Embryonic facial prominence (tissue), 1 donor: Measurements from ENCODE around the gene PLXNA1.

ENCODE experiments used
- DNase-seq: peaks from one replicate; pipeline ENCODE4 v3.0.0-alpha.2; 2016; ENCODE audit errors: extremely low spot score

Gene PLXNA1

DNA sequence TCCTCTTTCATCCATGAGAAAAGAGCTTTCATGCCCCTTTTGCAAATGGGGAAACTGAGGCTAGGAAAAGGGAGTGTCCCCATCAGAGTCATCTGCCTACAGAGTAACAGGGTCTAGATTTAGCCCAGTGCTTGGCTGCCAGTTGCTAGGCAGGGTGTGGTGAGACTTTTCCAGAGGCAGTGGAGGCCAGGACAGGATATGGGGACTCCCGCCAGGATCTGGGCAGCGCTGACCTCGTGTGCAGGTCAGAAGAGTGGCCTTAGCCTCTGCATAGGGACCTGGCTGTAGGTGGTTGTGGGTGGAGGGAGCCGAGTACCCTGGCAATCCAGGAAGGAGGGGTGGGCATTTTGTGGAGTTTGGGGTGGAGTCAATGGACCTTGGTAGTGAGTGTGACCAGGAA, 4.2 kb downstream of the PLXNA1 start:
- no peak for DNase-seq

DNA sequence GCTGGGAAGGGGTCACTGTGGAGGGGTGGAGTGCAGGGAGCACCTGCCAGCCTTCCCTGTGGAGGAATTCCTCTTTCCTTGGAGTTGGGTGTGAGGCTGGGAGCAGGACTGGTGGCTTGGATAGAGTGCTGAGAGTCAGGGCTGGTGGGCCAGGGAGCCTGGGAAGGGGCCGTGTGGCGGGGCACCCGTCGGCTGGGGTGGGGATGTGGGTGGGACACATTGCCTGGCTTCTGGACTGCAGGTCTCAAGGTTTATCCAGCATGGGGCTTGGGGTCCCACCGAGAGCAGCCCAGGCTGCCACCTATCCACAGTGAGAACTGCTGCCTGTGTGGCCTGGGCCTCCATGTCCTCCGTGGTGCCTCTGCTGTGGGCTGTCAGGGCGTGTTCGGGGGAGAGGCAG, 4.7 kb downstream of the PLXNA1 start:
- DNase-seq = no peak

DNA sequence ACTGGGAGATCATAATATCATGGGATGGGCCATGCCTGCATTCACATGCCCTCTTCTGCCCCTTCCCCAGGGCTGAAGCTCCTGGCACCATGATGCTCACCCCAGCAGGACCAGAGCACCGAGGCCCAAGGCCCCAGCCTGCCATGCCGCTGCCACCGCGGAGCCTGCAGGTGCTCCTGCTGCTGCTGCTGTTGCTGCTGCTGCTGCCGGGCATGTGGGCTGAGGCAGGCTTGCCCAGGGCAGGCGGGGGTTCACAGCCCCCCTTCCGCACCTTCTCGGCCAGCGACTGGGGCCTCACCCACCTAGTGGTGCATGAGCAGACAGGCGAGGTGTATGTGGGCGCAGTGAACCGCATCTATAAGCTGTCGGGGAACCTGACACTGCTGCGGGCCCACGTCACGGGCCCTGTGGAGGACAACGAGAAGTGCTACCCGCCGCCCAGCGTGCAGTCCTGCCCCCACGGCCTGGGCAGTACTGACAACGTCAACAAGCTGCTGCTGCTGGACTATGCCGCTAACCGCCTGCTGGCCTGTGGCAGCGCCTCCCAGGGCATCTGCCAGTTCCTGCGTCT, 5.6 kb downstream of the PLXNA1 start:
- DNase-seq = no peak

DNA sequence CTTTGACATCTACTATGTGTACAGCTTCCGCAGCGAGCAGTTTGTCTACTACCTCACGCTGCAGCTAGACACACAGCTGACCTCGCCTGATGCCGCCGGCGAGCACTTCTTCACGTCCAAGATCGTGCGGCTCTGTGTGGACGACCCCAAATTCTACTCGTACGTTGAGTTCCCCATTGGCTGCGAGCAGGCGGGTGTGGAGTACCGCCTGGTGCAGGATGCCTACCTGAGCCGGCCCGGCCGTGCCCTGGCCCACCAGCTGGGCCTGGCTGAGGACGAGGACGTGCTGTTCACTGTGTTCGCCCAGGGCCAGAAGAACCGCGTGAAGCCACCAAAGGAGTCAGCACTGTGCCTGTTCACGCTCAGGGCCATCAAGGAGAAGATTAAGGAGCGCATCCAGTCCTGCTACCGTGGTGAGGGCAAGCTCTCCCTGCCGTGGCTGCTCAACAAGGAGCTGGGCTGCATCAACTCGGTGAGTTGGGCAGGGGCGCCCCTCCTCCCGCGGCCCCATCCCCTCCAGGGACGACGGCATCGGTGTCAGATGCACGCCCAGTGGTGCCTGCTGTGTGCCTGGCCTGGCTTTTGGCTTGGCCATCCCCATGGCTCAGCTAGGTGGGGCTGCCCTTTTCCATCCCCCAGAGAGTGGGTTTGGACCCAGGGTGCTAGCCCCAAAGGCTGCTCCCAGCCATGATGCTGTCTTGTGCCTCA, 6.6 kb downstream of the PLXNA1 start:
- DNase-seq = no peak

DNA sequence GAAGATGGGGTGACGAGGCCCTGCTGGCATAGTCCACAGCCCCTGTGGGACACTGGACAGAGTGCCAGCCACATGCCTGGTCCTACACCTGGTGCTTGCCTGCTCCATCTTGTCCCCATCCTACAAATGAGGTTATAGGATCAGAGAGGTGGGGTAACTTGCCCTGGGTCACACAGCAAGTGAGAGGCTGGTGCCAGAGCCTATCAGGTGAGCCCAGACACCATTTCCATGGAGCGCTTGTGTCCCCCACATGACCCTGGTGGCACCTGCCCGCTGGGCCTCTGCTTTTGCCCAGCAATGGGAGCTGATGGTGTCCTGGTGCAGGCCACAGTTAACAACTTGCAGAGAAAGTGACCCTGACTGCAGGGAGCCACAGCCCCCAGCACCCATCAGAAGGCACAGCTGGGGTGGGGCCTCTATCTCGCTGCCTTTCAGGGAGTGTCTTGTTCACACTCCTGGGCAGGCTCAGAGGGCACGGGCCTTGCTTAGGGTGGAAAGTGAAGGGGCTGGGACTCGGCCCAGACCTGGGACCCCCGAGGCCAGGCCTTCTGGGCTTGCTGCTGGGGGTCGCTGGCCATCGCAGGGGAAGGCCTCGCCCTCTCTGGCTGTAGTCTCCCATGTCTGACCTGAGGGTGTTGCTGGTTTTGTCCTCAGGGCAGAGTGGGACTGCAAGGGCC, 7.2 kb downstream of the PLXNA1 start:
- DNase-seq = no peak

DNA sequence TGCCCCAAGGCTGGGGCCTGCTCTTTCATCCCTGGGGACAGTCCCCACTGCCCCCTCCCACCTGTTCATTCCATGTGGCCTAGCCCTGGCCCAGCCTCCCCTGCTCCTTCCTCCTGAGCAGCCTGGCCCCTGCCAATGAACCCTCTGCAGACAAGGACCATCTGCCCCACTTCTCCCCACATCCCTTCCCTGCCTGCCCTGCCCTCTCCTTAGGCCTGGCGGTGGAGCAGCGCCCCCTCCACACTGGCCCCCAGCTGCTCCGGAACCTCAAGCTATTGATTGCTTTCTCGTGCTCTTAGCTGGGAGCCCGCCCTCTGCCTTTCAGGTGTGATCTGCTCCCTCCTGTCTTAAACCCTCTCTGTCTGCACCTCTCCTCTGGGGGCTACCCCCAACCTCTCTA, 8.0 kb downstream of the PLXNA1 start:
- no peak for DNase-seq

DNA sequence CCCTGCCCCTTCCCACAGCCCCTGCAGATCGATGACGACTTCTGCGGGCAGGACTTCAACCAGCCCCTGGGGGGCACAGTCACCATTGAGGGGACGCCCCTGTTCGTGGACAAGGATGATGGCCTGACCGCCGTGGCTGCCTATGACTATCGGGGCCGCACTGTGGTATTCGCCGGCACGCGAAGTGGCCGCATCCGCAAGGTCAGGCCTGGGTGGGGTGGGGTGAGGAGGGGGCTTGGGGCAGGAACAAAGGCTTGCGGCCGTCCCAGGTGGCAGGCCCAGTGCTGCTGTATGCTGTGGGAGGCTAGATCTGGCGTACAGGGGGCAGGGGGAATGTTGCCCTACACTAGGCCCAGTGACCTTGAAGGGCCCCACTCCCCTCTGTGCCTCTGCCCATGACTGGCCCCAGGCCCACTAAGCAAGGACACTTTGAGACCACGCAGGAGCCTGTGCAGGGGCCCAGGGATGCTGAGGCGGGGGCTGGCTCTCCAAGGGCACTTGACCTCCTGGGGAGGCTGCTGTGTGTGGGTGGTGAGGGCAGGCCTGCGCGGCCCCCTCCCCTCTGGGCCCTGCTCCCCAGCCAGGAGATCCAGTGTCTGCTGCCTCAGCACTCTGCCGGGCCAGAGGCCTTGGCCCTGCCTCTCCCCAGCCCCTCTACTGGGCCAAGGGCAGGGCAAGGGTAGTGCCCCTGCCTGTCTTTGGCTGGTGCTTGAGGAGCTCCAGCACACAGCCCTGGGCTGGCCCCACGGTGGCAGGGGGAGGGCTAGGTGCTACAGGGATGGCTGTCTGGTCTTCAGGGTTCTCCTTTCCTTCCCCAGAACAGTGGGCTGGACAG, 8.7 kb downstream of the PLXNA1 start:
- no peak for DNase-seq

DNA sequence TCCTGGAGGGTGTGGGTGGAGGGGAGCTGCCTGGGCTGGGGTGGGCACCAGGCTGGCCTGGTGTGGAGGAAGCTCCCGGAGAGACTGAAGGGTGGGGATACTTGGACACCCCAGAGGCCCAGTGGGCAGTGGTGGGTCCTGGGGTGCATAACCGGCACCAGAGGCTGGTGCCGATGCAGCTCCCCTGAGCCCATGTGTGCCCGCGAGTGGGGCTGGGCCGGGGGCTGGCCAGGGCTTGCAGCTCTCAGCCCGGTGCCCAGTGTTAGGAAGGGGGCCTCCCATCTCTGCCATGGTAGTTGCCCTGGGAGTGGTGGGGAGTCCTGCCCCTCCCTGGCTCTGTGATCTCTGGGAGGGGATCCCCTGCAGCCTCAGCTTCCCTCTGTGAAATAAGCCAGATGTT, 9.3 kb downstream of the PLXNA1 start:
- DNase-seq = no peak

DNA sequence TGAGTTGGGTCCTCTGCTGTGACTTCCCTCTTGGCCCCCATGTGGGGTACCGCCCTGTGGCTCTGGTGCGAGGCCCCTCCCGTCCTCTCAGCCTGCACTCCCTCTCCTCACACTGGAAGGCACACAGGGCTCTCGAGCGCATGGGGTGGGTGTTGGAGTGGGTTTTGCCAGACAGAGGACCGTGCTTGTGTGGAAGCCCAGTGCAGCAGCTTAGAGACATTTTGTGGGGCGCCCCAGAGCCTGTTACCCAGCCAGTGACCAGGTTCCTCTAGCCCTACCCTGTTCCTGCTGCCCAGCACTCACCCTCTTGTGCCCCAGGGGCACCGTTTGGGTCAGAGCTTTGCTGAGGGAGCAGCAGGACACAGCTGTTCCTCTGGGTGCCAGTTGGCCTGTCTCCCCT, 9.9 kb downstream of the PLXNA1 start:
- DNase-seq = no peak

DNA sequence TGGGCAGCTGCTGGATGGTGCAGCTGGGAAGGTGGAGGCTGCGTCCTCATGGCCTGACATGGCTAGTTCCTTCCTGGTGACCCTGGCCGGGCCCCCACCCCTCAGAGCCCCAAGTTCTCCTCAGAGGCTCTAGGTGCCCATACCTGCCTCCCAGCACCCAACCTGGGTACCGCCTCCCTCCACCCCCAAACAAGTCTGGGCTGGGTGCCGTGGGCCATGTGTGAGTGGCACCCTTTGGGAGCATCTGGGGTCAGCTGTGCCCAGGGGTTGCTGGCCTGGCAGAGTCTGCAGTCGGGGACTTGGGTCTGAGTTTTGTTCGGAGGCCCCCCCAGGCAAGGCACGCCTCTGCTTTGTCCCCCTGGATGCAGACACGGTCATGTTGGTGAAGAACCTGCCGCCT, 10.5 kb downstream of the PLXNA1 start:
- no peak for DNase-seq

DNA sequence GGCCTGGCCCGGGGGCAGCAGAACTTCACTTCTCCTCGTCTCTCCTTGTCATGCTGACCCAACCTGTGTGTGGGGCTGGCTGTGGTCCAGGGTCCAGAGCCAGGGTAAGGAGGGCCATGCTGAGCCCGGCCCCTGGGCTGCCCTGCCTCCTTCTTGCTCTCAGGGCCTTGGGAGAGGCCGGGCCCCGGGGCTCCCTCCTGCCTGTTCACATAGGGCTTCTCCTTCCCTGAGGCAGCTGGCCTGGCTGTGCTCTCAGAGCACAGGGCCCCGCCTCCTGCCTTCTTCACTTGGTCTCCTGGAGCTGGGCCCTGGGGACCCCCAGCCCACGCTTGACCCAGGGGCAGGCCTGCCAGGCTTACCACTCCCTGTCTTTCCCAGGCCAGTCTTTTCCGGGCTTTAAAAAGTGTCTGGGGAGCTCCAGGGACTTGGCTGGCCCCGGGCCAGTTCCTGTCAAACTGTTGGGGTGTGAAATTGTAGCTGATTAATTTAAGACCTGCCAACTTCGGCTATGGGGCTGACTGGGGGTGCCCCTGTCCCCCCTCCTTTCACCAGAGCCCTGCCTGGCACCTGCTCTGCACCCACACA, 11.8 kb downstream of the PLXNA1 start:
- no peak for DNase-seq

DNA sequence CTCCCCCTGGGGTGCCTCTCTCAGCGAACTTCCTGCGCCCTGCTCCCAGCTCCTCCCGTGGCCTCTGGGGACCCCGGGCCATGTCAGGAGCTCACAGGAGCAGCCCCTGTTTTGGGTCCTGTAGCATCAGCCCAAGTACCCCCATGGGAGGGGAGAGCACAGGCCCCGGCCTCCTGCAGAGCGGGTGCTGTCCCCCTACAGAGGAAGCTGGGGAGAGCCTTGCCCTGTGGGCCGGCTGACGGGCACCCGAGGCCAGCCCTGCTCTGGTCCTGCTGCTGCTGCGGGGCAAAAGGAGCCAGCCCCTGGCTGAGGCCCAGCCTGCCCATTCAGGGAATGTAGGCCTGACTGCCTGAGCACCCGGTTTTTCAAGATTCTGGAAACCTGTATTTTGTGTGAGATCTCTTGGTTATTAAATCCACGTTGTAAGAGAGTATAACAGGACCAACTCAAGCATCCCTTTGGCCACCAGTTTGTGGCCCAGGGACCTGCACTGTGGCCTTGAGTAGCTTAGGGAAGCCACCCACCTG, 12.4 kb downstream of the PLXNA1 start:
- DNase-seq = no peak

DNA sequence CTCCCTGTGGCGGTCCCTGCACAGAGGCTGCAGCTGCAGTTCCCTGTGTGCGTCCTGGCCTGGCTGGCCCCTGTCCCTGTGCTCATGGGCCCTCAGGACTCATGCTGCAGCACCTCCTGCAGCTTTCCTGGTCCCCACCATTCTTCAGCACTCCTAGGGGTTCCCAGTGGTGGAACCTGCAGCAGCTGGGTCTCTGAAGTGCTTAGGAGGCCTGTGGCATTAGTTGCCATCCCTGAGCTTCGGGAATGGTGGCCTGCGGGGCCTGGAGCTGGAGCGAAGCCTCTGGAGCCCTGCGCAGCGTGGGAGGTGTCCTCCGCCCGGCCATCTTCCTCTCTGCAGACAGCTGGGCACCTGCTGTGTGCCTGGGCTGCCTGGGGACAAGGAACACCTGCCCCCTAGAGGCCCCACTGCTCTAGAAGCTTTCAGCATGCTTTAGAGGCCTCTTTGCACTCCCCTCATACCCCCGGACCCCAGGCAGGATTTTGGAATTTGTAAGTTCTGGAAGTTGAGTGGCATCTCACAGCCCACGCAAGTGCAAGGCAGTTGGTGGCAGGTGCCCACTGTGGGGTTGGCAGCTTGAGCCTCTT, 13.1 kb downstream of the PLXNA1 start:
- no peak for DNase-seq

DNA sequence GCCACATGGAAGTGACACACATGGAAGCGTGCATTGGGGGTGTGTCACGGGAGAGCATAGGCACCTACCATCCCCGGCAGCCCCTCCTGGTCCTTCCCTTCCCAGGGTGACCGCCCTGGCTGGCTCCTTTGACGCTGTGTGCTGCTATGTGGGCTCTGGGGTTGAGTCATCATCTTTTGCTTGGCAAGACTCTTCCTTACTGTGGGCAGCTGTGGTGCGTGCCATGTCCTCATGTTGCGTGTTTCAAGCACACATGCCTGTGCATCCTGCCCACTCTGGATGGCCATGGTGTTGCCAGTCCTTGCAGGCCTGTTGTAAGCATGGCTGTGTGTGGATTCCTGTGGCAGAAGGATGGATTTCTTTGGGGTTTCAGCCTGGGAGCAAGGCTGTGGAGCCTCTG, 14.0 kb downstream of the PLXNA1 start:
- DNase-seq = no peak

DNA sequence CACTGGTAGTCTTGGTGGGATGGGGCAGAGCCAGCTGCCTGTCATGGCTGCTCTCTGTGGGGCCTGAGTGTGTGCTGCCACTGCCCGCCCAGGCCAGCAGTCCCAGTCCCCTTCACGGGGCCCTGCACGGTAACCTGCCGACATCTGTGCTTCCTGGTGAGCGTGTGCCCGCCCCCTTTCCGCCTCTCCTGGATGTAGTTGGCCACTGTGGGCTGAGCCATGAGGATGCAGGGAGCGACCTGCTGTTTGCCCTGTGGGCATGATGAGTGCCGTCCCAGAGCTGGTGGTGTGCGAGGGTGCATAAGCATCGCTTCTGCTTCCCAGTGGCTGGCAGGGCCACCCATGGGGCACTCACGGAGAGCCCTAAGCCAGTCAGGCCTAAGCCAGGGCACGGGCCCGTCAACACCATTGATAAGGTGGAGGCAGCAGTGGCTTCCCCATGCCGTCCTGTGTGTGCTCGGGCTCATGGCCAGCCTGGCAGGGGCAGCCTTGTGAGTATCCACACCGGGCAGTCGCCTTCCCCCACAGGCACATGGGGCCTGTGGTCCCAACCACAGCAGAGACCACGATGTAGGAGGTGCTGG, 14.6 kb downstream of the PLXNA1 start:
- no peak for DNase-seq

DNA sequence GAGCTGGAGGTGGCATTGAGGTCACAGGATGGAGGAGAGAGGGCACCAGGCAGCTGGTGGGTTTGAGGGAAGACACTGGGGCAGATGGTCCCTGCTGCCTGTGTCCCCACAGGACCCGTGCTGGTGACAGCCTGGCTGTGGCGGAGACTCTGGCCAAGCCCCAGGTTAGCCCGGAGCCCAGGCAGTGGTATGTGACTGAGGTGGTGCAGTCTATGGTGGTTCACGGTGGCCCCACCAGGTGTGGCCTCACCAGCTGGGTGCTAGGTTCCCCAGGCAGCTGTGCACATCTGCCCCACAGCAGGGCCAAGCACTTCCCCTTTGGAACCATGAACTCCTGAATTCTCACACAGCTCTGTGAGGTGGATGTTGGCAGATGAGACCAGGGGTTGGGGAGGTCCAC, 15.4 kb downstream of the PLXNA1 start:
- no peak for DNase-seq

DNA sequence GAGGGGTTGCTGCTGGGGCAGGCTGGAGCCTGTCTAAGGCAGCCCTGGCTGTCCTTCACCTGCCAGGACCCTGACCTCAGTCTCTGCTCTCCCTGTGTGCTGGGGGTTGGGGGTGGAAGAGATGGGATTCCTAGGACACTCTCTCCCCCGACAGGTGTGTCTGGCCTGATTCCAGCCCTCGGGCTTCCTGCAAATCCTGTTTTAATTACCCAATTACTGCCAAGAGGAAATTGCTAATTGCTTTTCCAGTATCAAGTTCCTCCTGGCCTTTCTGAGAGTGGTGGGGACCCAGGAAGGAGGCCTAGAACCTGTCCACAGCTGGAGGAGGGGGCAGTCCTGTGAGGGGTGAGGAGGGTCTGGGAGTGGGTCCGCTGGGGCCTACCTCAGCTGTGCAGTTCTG, 15.8 kb downstream of the PLXNA1 start:
- DNase-seq = no peak

DNA sequence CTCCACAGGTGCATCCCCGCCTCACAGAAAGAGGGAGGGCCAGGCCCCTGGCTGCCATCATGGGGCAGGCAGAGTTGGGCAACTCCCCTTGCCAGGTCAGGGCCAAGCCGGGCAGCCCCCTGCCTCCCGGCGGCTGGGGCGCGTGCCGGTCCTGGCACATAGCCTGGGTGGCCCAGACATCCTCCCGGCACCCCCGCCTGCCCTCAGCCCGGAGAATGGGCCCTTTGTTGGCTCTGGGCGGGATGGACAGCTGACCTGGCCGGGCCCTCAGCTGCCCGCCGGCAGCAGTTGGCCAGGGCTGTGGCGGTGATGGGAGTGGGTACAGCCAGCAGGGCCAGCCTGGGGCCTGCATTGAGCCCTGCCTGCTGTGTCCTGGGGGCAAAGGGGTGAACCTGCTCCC, 16.5 kb downstream of the PLXNA1 start:
- DNase-seq = no peak

DNA sequence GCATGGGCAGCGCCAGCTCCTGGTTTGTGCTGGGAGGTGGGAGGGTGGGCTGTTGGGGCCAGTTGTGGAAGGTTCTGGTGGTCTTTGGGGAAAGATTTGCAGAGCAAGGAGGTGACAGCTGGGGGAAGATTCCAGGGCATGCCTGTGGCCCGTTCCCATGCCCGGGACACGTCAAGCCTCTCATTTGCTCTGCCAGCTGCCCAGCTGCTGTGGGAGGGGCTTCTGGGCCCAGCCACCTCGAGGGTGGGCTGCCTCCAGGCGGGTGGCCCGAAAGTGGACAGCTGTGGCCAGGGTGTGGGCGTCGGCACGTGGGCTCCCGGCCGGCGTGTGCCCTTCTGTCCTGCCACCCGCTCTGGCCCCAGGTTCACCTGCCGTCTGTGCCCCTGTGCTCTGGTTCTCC, 17.2 kb downstream of the PLXNA1 start:
- no peak for DNase-seq

DNA sequence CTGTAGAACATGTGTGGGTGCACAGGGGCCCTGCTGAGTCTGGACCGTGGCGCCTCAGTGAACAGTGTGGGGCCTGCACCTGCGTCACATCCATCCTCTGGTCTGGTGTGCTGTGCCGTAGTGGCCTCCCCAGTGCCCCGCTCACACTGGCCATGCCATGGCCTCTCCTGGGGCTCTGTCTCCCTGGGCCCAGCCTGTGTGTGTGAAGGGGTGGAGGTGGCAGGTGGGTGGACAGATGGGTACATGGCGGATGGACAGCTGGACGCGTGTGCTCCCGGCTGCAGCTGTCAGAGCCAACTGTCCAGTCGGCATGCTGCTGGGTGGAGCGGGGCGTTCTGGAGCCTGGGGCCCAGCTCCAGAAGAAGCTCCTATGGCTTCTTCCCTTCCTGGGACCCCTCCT, 17.8 kb downstream of the PLXNA1 start:
- no peak for DNase-seq
